ENCODE measurements around the gene ACVR1B.

The ACVR1B gene

GRCh38 chr12:51917746-51918453 is 33.6 kb upstream of the ACVR1B start:
- no peak for DNase-seq

- no peak for DNase-seq
Observed at GRCh38 chr12:51920046-51920445, 31.5 kb upstream of the ACVR1B start.

GRCh38 chr12:51921017-51921725 is 30.3 kb upstream of the ACVR1B start:
- DNase-seq, result peak; percentile 20

GRCh38 chr12:51922146-51922545 is 29.4 kb upstream of the ACVR1B start:
- DNase-seq, result no peak

GRCh38 chr12:51922762-51923505 is 28.6 kb upstream of the ACVR1B start:
- no peak for DNase-seq

GRCh38 chr12:51923506-51924365 is 27.8 kb upstream of the ACVR1B start:
- no peak for DNase-seq

GRCh38 chr12:51924551-51925319 is 26.8 kb upstream of the ACVR1B start:
- DNase-seq, result no peak

- DNase-seq, result no peak
Observed at GRCh38 chr12:51925346-51926063, 26.0 kb upstream of the ACVR1B start.

- DNase-seq, result no peak
Observed at GRCh38 chr12:51926064-51926632, 25.4 kb upstream of the ACVR1B start.

- DNase-seq, result no peak
Observed at GRCh38 chr12:51926718-51927117, 24.8 kb upstream of the ACVR1B start.

- no peak for DNase-seq
Observed at GRCh38 chr12:51932218-51933076, 19.1 kb upstream of the ACVR1B start.

- DNase-seq, result no peak
Observed at GRCh38 chr12:51934080-51934479, 17.4 kb upstream of the ACVR1B start.

GRCh38 chr12:51937926-51938325 is 13.6 kb upstream of the ACVR1B start:
- DNase-seq, result no peak

- no peak for DNase-seq
Observed at GRCh38 chr12:51938726-51939125, 12.8 kb upstream of the ACVR1B start.

GRCh38 chr12:51941011-51941581 is 10.4 kb upstream of the ACVR1B start:
- peak; percentile 43 for DNase-seq

- no peak for DNase-seq
Observed at GRCh38 chr12:51941604-51942003, 9.9 kb upstream of the ACVR1B start.

GRCh38 chr12:51942056-51942455 is 9.4 kb upstream of the ACVR1B start:
- no peak for DNase-seq

GRCh38 chr12:51942501-51943000 is 8.9 kb upstream of the ACVR1B start:
- no peak for DNase-seq

- DNase-seq, result no peak
Observed at GRCh38 chr12:51943346-51943745, 8.2 kb upstream of the ACVR1B start.

Data from NCI-H1092 treated with DMSO at 0.1 percent for 48 hours (cell line).